ENCODE measurements around the gene FAM186B. TPM values are rescaled to one million over a fixed set of nuclear protein-coding genes. Genes with fewer than 3 reads are reported as not detected.
A peak's percentile ranks its signal among the peaks of the same experiment; 100 is the strongest.

Gene FAM186B
- total and polyA plus RNA-seq, 2 of the 13 experiments (the other 11 are each of a cell fraction or from before 2014, with no cell fraction given) = 0.07 to 0.20 TPM

DNA sequence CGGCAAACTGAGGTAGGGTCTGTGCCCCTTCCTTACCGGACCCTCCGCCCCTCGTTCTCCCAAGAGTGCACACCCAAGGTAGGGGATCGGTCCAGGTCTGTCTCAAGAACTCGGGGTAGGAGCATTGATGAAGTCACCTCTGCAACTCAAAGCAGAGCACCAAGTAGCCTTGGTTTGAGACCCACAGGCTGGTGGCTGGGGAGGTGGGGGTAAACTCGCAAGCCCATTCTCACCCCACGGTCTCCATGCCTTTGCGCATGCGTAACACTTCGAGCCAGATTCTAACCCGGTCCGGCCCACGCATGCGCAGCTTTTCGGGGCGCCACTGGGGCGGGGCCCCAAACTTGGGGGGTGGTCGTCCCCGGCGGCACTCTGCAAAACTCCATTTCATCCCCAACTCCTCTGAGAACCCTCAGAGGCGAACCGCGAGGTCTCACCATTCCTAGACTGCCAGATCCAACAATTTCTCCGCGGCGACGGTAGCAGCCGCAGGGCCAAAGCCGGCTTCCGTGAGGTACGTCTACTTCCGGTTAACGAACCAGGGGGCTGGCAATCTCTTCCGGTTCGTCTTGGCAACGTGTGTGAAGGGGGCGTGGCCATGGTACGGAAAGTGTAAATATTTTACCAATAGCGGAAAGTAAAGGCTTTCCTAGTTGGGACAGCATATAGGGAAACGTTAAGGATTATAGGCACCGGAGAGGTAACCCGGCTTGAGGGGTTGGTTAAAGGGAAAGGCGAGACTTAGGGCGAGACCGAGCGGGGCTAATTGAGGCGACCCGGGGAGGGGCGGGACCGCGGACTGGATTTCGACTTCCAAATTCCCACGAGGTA is 37.6 kb downstream of the FAM186B start, which contains the start of gene MCRS1 (continued):
- no peak for TF ChIP-seq HOXA5 (CRISPR knock-in tag; IDR thresholded peaks at IDR 0.05)
- no peak for TF ChIP-seq RBAK (CRISPR knock-in tag; IDR thresholded peaks at IDR 0.05)
- no peak for TF ChIP-seq ZNF17 (CRISPR knock-in tag; IDR thresholded peaks at IDR 0.05)
- TF ChIP-seq NPAS2 (CRISPR knock-in tag; IDR thresholded peaks at IDR 0.05; ENCODE audit: borderline replicate concordance) = no peak
- no peak for TF ChIP-seq ZFP37 (CRISPR knock-in tag; IDR thresholded peaks at IDR 0.05; ENCODE audit: borderline replicate concordance)
- TF ChIP-seq, protein P1, sequence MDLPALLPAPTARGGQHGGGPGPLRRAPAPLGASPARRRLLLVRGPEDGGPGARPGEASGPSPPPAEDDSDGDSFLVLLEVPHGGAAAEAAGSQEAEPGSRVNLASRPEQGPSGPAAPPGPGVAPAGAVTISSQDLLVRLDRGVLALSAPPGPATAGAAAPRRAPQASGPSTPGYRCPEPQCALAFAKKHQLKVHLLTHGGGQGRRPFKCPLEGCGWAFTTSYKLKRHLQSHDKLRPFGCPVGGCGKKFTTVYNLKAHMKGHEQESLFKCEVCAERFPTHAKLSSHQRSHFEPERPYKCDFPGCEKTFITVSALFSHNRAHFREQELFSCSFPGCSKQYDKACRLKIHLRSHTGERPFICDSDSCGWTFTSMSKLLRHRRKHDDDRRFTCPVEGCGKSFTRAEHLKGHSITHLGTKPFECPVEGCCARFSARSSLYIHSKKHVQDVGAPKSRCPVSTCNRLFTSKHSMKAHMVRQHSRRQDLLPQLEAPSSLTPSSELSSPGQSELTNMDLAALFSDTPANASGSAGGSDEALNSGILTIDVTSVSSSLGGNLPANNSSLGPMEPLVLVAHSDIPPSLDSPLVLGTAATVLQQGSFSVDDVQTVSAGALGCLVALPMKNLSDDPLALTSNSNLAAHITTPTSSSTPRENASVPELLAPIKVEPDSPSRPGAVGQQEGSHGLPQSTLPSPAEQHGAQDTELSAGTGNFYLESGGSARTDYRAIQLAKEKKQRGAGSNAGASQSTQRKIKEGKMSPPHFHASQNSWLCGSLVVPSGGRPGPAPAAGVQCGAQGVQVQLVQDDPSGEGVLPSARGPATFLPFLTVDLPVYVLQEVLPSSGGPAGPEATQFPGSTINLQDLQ (CRISPR knock-in tag; IDR thresholded peaks at IDR 0.05) = no peak; the same call in 1 of the 2 replicates
- no peak for TF ChIP-seq ZNF557 (CRISPR knock-in tag; IDR thresholded peaks at IDR 0.05)
- no peak for TF ChIP-seq ZNF20 (CRISPR knock-in tag; IDR thresholded peaks at IDR 0.05)
- TF ChIP-seq ZSCAN12 (CRISPR knock-in tag; IDR thresholded peaks at IDR 0.05) = no peak
- peak; percentile 87; the same call in 1 of the 2 replicates for TF ChIP-seq SNAPC4 (CRISPR knock-in tag; IDR thresholded peaks at IDR 0.05)
- TF ChIP-seq ZNF180 (CRISPR knock-in tag; IDR thresholded peaks at IDR 0.05; ENCODE audit: borderline replicate concordance, low read depth) = no peak
- TF ChIP-seq EP300 (IDR thresholded peaks at IDR 0.05; ENCODE audit: low read depth in 2 of 2, low read length in 2 of 2) = no peak
- TF ChIP-seq EP300 (CRISPR knock-in tag; IDR thresholded peaks at IDR 0.05; ENCODE audit: borderline replicate concordance) = no peak
- TF ChIP-seq, protein P2, sequence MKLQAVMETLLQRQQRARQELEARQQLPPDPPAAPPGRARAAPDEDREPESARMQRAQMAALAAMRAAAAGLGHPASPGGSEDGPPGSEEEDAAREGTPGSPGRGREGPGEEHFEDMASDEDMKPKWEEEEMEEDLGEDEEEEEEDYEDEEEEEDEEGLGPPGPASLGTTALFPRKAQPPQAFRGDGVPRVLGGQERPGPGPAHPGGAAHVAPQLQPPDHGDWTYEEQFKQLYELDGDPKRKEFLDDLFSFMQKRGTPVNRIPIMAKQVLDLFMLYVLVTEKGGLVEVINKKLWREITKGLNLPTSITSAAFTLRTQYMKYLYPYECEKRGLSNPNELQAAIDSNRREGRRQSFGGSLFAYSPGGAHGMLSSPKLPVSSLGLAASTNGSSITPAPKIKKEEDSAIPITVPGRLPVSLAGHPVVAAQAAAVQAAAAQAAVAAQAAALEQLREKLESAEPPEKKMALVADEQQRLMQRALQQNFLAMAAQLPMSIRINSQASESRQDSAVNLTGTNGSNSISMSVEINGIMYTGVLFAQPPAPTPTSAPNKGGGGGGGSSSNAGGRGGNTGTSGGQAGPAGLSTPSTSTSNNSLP (IDR thresholded peaks at IDR 0.05; ENCODE audit: low read depth, low read length) = 0 out of 2 replicates have a peak, but pooled peaks have one; percentile 19
- TF ChIP-seq MYC (CRISPR knock-in tag; IDR thresholded peaks at IDR 0.05; ENCODE audit: borderline replicate concordance) = peak; percentile 86
- TF ChIP-seq, protein P3, sequence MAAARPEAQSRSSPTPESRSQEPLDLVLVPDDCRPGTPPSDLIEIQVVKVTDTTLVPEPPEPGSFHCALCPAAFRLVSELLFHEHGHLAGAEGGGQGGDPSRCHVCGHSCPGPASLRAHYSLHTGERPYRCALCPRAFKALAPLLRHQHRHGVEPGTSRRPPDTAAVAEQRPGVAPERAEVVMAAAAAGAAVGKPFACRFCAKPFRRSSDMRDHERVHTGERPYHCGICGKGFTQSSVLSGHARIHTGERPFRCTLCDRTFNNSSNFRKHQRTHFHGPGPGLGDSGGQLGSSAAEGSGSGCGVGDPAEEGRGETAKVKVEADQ (CRISPR knock-in tag; IDR thresholded peaks at IDR 0.05; ENCODE audit: borderline replicate concordance) = 0 out of 2 replicates have a peak, but pooled peaks have one; percentile 39
- TF ChIP-seq ZMYM4 (CRISPR knock-in tag; IDR thresholded peaks at IDR 0.05) = 0 out of 2 replicates have a peak, but pooled peaks have one; percentile 42
- peak; percentile 48; the same call in 1 of the 2 replicates for TF ChIP-seq RXRB (CRISPR knock-in tag; IDR thresholded peaks at IDR 0.05; ENCODE audit: borderline replicate concordance)
- no peak for TF ChIP-seq CEBPB (IDR thresholded peaks at IDR 0.05; ENCODE audit: borderline replicate concordance, low read depth, low read length)
